ENCODE measurements around the gene GRID1. TPM values are rescaled to one million over a fixed set of nuclear protein-coding genes. Genes with fewer than 3 reads are reported as not detected.
A peak's percentile ranks its signal among the peaks of the same experiment; 100 is the strongest.

The GRID1 gene
- total and polyA plus RNA-seq, 10 of the 15 experiments (the other 5 are each of a cell fraction or from before 2014, with no cell fraction given) = 0.04 to 0.62 (median 0.08) TPM; not detected in 5

GRCh38 chr10:85599081-85599480 lies 767.5 kb downstream of the GRID1 start:
- BruUV-seq (replicated peaks) = no TSS peak
- CTCF ChIA-PET = no interaction called here

DNA sequence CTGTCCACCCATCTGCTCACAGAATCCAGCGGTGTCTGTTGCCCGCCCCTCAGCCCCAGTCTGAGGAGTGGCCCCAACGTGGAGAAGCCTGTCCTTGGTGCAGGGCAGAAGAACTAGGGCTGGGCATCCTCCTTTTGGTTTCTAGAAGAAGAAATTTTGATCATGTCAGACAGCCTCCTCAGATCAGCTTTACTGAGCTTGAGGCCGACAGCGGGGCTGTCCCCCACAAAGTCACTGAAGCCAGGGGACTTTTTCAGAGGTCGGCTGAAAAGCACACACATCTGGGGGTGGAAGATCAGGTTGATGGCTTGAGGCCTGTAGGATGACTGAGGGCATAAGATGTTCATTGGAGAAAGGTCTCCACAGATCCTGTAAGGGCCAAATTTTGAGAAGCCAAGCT lies 767.9 kb downstream of the GRID1 start:
- Histone ChIP-seq H3K4me1 (ENCODE audit: control insufficient read depth, insufficient read depth, low read length) (no peaks in the 10 kb centered on the region), H3K4me3 (no peak overlapping the region), H3K36me3 (ENCODE audit: control insufficient read depth in 2 of 2, insufficient read depth in 2 of 2, low read length in 1 of 2) (no peaks in the 10 kb centered on the region), H4K20me1 (ENCODE audit: control insufficient read depth, insufficient read depth) (no peaks in the 10 kb centered on the region), H3K4me2 (ENCODE audit: control insufficient read depth, insufficient read depth) (no peak overlapping the region), H3K79me2 (ENCODE audit: control insufficient read depth, insufficient read depth, low read length) (no peaks in the 10 kb centered on the region), H3K27ac (ENCODE audit: control insufficient read depth, insufficient read depth) (no peak overlapping the region), H3K9me3 (replicated peaks; ENCODE audit: control insufficient read depth, insufficient read depth, low read length) (no peaks in the 10 kb centered on the region), H3K27me3 (replicated peaks in 1 of 2; ENCODE audit: control insufficient read depth in 2 of 2, insufficient read depth in 2 of 2, low read length in 1 of 2) (no peaks in the 10 kb centered on the region), H2AFZ (ENCODE audit: control insufficient read depth, low read depth, low read length) (no peak overlapping the region), H3K9ac (ENCODE audit: control insufficient read depth, insufficient read depth, low read length) (no peak overlapping the region)
- intact Hi-C loops (cut with micrococcal nuclease; ENCODE audit: unreplicated experiment) = no loop called here
- TF ChIP-seq TBL1XR1 (IDR thresholded peaks at IDR 0.05; ENCODE audit: low read depth, low read length) (no peak), STAT1 (conservative IDR thresholded peaks at IDR 0.05) (no peak), STAT3 (IDR thresholded peaks at IDR 0.05; ENCODE audit: low read depth, low read length) (no peak), BCL11A (IDR thresholded peaks at IDR 0.05; ENCODE audit: low read depth, low read length) (no peak), WRNIP1 (IDR thresholded peaks at IDR 0.05; ENCODE audit: borderline replicate concordance, low read depth, low read length) (no peak)
- DNase-seq (ENCODE audit: low read depth, low spot score) (no peak), FAIRE-seq (no peak), ATAC-seq (peak; percentile 62)
- BruUV-seq (replicated peaks) = no TSS peak
- ChIA-PET SMC1A (ENCODE audit: uncharacterized antibody, unreplicated experiment) (no interaction called here), POLR2A (no interaction called here), RAD21 (ENCODE audit: unreplicated experiment) (interaction anchor here (0.8 kb wide), 1 partner anchor 9 kb away, joined by 3 read pairs; no protein-coding TSS in a partner anchor), CTCF (no interaction called here)
- 20% methylated on average over 6 of the region's 6 CpGs for WGBS (ENCODE audit: insufficient coverage, insufficient replicate concordance, low lambda C conversion rate, missing lambda C conversion rate)
- in situ Hi-C loops (cut with MboI) = no loop called here

More at GRCh38 chr10:85599081-85599480, 767.5 kb downstream of the GRID1 start:
- ChIA-PET RAD21 (ENCODE audit: unreplicated experiment) (no interaction called here), SMC1A (ENCODE audit: uncharacterized antibody, unreplicated experiment) (no interaction called here), POLR2A (no interaction called here)
- Histone ChIP-seq H3K27me3 (replicated peaks in 1 of 2; ENCODE audit: control insufficient read depth in 2 of 2, insufficient read depth in 2 of 2, low read length in 1 of 2) (no peaks in the 10 kb centered on the region), H3K4me2 (ENCODE audit: control insufficient read depth, insufficient read depth) (no peak overlapping the region), H3K9ac (ENCODE audit: control insufficient read depth, insufficient read depth, low read length) (no peak overlapping the region), H3K36me3 (ENCODE audit: control insufficient read depth in 2 of 2, insufficient read depth in 2 of 2, low read length in 1 of 2) (no peaks in the 10 kb centered on the region), H2AFZ (ENCODE audit: control insufficient read depth, low read depth, low read length) (no peak overlapping the region), H3K79me2 (ENCODE audit: control insufficient read depth, insufficient read depth, low read length) (no peaks in the 10 kb centered on the region), H3K27ac (ENCODE audit: control insufficient read depth, insufficient read depth) (no peak overlapping the region), H3K4me3 (no peak overlapping the region), H3K9me3 (replicated peaks; ENCODE audit: control insufficient read depth, insufficient read depth, low read length) (no peaks in the 10 kb centered on the region), H3K4me1 (ENCODE audit: control insufficient read depth, insufficient read depth, low read length) (no peaks in the 10 kb centered on the region), H4K20me1 (ENCODE audit: control insufficient read depth, insufficient read depth) (no peaks in the 10 kb centered on the region)
- 41% methylated on average over 2 of the region's 2 CpGs for WGBS (ENCODE audit: insufficient coverage, insufficient replicate concordance, low lambda C conversion rate, missing lambda C conversion rate)
- ATAC-seq (no peak; the same call in 2 of the 3 replicates), DNase-seq (ENCODE audit: low read depth, low spot score) (no peak), FAIRE-seq (no peak)
- in situ Hi-C loops (cut with MboI) = no loop called here
- no peak for TF ChIP-seq GATAD2B (conservative IDR thresholded peaks at IDR 0.05; ENCODE audit: low read depth)
- intact Hi-C loops (cut with micrococcal nuclease; ENCODE audit: unreplicated experiment) = no loop called here
